T-helper 2 cell (primary cell): ENCODE results near the gene C1S.

ENCODE experiments used
- DNase-seq, 5 experiments: peaks; one replicate each; pipeline versions ENCODE4 v3.0.0 to v3.0.0-alpha.2; 2012 to 2022

Gene C1S

DNA sequence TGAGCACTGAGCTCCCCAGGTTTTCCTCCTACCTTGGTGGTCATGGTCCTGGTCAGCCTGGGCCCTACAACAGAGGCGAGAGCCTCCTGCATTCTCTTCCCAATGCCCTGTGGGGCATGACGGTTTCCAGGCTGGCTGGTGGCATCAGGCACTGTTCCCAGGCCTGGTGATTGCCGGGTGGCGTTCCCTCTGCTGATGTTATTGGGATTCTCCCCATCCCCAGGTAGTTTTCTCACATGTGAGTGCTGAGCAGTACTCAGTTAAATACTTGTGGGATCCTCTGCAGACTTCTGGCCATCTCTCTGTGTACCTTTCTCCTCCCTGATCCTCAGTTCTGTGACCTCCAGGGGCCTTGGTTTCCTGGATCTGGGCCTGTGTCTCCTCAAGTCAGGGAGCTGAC, 16.0 kb downstream of the C1S start:
- no peak for DNase-seq

DNA sequence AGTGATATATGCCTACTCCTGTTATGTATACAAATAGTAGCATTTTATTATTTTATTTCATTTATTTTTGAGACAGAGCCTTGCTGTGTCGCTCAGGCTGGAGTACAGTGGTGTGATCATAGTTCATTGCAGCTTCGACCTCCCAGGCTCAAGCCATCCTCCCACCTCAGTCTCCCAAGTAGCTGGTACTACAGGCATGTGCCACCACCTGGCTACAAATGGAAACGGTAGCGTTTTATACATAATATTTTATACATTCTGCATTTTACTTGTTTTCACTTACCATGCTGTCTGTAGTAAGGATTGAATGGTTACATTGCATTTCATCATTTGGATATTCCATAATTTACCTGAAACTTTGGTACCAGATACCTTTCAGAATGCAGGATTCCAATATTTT, 17.6 kb downstream of the C1S start:
- no peak for DNase-seq

DNA sequence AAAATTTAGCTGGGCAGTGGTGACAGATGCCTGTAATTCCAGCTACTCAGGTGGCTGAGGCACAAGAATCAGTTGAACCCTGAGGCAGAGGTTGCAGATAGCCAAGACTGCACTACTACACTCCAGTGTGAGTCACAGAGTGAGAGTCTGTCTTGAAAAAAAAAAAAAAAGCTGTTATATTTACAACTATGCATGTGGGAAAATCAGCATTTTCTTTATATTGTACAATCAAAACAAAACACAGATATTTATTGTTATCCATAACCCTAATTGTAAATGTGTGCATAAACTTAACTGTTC, 19.3 kb downstream of the C1S start:
- DNase-seq = no peak

DNA sequence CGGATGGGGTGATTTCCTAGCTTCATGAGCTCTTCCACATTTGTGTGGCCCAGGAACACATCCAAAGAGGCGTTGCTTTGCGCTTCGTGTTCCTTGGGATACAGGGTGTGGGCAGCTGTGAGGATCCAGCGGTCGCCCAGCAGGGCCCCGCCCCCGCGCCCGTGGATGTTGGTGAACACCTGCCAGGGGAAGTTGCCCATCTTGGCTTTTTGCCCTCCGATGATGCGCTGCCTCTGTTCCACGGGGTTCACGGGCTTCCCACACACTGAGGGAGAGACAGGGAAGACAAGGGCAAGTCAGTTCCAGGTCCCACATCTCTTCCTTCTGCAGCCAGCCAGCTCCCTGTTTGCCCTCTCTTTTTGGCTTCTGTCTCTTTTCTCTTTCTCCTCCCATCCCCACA, 20.5 kb downstream of the C1S start:
- DNase-seq = no peak

DNA sequence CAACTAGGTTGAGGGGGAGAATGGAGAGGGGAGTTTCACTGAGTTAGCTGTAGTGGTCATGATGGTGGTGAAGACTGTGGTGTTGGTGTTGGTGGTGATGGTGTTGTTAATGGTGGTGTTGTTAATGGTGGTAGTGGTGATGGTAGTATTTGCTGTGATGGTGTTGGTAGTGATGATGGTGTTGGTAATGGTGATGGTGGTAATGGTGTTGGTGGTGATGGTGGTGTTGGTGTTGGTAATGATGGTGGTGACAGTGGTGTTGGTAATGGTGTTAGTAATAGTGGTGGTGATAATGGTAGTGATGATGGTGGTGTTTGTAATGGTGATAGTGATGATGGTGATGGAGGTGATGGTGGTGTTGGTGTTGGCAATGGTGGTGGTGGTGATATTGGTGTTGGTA, 22.6 kb downstream of the C1S start:
- DNase-seq = no peak

DNA sequence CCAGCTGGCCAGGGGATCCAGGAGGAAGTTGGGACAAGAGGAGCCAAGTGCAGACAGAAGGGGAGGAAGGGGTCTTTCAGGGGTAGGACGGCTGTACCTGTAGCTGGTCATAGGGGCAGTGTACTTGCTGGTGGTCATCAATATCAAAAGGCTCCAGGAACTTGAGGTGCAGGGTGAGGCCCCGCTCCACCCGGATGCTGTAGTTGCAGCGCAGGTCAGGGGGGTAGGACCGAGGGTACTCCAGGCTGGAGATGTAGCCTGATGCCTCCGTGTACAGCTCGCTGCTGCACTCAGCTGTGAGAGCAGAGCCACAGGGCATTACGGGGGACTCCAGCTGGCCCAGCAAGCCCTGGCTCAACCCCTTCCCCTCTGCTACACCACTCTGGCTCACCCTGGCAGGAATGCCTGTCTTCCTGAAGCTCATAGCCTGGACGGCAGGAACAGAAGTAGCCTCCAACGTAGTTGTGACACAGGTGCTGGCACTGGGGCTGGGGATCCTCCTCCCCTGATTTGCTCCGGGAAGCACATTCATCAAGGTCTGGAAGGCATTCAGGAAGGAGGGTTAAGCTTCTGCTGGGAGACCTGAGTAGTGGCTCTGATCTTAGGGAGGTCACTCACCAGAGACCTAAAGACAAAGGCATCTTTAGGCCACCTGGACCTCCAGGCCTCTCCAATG, 28.8 kb downstream of the C1S start:
- no peak for DNase-seq

DNA sequence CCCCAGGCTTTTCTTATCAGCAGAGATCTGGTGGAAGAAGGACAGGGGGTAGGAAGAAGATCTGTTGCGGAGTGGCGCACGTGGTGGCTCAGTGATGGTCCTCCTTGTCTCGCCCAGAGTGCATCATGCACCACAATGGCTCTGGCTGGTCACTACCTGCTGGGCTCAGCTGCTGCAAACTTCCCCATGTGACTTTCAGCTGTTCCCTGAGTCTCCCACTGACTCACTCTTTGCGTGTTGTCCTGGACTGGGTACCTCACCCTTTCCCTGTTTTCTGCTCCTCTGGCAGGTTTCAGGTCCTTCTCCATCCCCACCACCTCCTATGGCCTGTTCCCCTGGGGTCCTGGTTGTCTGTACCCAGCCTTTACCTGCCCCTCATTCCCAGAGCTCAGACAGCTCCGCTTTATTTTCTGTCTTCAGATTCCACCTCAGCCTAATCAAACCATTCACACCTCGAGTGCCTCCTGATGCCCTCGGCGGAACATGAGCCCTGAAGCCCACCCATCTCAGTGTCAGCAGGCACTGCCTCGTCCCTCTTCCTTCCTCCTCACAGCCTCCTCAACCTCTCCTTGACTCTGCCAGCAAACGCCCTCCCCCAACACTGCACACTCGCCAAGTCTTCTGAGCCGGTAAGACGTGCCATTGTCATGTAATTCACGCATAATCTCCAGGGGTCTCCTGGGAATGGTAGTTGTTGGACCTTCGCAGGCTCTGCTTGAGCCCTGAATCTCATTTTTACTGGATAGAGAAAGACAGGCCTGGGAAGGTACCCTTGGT, 29.9 kb downstream of the C1S start:
- DNase-seq = no peak

DNA sequence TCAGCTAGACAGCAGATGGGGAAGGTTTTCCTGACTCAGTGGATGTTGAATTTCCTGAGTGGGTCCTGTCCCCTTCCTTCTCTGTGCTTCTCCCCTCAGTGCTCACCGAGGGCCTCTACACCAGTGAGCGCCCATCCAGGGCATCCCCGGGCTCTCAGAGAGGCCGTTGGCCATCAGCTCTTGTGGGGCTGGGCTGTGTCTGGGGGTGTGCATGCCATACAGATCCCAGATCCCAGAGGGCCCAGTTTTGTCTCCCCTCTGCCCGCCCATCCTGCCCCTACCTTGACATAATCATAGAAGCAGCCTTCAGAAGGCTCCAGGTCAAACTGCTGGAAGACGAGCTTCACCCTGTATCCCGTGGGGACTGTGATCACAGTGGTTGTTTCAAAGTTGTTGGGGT, 30.7 kb downstream of the C1S start:
- no peak for DNase-seq

DNA sequence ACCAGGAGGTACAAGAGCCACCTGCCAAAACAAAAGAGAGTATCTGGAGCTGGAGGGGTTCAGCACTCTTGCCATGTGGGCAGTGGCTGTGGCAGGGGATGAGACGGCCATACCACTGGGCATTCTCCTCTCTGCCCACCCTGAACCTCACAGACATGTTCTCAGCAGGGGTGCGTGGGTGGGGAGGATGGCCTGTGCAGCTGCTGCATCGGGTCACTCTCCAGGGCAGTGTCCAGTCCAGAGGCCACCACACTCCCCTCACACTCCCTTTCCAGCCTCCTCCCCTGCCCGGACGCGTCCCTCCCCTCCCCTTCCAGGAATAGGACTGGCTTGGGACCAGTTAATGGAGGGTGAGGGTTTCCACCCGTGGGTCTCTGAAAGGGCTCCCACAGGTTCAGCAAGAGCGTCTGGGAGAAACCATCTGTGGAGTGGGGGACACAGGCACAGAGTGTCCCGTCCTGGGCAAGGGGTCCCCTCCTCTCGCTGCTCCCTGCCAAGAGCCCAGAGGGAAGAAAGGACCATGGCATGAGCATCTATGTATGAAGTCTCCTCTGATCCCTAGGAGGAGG, 31.2 kb downstream of the C1S start:
- DNase-seq = no peak

DNA sequence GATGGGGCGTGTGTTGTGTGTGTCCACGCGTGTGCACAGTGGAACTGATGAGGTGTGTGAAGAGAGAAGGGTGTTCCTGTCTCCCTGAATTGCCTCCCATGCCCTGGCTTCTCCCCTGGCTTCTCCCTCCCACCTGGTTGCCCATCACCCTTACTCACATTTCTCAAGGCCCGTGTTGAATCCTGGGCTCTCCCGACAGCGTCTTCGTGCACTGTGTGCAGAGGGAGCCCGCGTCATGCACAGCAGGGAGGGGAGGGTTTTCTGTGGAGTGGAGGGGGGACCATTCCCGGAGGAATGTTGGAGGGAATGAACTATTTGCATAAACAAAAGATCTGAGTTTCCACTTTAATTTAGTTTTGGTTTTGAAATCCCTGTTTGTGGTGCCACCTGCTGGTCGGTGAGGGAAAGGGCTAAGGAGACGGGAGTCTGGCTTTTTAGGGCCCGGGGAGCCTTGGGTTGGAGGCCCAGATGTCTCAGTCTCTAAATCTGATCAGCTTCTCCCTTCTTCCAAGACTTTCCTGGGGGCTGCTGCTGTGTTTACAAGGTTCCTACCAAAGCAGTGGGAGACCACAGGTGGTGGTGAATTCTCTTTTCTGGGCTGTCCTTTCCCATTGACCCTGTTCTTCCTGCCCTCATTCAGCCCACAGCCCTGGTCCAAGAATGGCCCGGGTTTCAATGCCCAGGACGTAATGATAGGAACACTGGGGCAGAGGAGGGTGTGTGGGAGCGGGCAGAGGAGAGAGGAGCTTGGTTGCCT, 31.9 kb downstream of the C1S start, which contains the start of gene C1R:
Gene C1R, minus strand, starts transcription at position 217 of the 757 bp plus-strand sequence. Its CDS starts 57 bp downstream, at position 160.
- peak; percentile 27 to 67 (median 55) for DNase-seq

DNA sequence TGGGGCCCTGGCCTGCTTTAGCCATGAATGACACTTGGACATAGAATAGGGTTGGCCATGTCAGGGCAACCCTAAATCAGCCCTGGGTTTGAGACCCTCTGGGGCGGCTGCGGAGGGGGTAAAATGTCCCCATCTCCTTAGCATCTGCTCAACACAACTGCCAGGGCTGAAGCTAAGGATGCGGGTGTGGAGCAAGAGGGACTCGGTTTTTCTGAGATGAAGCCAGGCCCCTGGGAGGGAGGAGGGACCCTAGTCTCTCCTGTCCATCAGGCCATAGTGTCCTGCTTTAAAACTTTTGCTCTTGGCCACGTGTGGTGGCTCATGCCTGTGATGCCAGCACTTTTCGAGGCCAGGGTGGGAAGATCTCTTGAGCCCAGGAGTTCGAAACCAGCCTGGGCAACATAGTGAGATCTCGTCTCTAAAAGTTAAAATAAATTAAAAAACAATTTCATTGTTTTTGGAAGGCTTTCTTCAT, 32.5 kb downstream of the C1S start:
- no peak for DNase-seq

DNA sequence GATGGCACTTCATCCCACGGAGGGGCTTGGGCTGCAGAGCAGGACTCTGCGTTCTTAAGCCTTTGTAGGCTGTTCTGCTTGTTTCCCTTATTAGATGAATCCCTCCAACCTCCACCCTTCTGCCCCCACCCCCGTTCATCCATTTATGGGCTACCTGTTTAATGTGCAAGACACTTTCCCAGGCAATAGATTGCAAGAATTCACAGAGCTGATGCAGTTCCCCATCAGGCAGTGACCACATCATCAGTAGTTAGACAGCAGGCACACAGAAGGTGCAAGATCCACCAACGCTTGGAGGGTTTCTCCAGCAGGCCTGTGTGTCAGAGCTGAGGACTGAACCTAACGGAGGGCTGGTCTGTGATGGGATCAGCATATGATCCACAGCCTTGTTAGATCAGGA, 33.0 kb downstream of the C1S start:
- DNase-seq = no peak

DNA sequence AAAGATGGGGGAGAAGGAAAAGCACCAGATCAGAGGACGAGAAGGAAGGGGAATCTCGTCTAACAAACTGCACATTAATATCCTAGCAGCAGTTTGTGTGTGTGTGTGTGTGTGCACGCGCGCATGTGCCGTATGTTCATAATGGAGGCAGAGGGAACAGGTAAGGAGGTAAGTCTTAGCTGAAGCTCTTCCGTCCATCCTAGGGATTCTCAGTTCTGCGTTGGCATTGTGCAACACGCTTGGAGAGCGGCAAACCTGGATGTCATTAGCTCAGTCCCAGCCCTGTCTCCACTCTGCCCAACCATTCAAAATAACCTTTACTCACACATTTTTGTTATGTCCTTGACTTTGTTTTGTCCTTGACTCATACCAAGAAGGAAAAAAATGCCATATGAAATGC, 33.4 kb downstream of the C1S start:
- DNase-seq = no peak

DNA sequence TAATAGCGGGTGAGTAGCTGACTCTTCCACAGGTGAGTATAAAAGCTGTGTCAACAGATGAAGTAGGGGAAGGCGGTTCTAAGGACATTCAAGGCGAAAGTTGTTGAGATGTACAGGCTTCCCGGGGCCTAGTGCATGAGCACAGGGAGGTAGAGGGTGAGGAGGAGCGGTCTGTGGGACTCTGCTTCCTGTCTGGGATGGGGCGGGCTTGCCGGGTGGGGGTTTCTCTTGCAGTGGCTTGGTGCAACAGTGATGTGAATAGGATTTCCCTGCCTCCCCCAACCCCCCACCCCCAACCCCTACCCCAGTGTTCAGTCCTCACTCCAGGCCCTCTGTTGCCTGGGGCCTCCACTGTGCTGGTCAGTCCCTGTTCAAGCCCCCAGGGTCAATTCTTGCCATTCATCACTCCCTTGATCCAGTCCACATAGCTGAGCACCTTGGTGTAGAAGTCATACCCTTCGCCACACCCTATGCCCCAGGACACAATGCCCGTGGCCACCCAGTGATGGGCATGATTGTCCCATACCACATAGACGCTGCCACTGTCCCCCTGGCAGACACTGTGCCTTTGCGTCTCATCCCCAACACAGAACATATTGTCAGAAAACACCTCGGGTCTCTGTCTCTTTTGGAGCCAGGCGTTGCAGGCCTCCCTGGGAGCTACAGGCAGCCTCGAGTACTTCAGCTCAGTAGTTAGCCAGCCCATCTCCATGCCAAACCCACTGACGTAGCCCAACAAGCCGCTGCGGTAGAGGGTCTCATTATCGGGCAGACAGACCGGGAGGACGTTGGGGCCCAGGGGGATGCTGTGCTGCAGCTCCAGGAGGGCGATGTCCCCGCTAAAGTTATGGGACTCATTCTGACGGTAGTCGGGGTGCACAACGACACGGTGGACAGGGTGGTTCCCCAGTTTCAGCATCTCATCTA, 35.8 kb downstream of the C1S start:
- no peak for DNase-seq

DNA sequence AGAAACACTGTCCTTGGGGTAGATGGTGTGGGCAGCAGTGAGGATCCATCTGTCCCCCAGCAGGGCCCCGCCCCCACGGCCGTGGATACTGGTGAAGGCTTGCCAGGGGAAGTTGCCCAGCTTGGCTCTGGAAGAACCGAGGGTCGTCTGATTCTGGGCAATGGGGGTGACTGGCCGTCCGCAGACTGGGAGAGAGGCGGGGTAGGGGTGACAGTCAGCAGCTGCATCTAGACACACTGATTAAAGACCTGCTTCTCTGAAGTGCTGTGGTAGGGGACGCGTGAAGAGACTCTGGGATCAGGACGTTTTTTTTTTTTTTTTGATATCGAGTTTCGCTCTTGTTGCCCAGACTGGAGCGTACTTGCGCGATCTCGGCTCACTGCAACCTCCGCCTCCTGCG, 36.5 kb downstream of the C1S start:
- DNase-seq = no peak

DNA sequence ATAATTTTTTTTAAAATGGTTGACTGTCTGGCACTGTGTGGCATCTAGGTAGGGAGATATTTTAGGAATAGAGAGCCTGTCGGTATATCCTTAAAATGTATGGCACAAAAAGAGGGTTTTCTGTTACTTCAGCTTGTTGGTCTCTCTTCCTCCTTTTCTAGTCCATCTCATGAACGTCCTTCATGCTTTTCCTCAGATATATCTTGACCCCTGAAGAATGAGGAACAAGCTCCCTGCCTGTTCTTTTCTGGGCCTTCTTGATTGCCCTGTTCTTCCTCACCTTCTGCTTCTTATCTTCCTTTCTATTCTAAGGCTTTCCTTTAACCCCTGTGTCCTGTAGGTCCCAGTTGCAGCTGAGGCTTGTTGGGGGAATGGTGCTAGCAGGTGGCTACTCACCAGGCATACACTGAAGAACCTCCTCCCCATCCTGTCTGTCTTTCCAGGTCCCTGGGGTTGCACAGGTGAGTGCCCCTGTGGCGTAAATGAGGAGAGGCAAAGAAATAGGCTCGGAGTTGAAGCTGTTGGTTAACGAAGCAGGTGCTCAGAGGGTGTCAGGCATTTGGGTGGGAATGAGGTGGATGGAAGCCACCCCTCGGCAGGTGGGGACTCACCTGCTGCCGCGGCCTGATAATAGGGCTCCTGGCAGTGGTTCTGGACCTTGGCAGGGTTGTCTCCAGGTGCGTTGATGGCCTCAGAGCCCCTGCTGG, 38.9 kb downstream of the C1S start:
- no peak for DNase-seq

DNA sequence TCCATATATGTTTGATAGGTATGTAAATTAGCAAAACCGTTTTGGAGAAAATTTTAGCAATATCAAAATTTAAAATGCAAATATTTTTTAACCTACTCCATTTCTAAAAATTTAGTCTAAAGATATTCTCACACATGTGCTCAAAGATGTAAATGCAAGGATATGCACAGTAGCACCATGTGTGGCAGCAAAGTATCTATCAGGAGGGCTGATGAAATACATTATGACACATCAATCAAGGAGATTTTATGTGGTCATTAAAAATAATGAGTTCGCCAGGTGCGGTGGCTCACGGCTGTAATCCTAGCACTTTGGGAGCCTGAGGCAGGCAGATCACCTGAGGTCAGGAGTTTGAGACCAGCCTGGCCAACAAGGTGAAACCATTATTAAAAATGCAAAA, 39.7 kb downstream of the C1S start:
- DNase-seq = no peak

DNA sequence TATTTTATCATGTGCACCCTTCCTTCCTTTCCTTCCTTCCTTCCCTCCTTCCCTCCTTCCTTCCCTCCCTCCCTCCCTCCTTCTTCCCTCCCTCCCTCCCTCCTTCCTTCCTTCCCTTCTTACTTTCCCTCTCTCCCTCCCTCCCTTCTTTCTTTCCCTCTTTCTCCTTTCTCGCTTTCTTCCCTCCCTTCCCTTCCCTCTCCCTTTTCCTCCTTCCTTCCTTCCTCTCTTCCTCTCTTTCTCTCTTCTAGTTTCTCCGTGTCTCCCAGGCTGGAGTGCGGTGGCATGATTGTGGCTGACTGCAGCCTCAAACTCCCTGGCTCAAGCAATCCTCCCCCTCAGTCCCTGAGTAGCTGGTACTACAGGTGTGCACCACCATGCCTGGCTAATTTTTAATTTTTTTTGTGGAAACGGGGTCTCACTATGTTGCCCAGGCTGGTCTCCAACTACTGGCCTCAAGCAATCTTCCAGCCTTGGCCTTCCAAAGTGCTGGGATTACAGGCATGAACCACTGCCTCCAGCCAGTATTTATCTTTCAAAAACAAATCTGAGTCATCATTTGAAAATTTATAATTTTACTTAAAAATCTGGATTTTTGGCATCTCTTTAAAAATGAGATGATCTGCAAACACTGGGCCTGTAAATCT, 40.7 kb downstream of the C1S start:
- no peak for DNase-seq

DNA sequence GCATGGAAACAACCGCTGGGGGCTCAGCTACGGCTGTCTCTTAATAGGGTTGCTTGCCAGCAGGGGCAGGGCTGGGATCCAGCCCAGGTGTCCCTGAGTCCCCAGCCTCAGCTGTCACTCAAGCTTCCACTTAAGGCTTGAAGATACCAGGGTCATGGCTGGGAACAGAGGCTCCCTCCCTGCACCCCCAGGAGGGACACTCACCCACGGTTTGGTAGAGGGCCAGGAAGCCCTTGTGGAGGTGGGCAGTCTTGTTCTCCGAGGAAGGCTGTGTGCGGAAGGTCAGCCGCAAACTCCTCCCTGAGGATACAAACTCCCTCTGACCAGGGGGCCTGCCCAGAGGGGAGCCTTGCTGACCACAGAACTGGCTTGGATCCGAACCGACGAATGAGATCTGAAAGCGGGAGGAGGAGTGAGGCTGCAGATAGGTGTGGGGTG, 41.2 kb downstream of the C1S start:
- no peak for DNase-seq

DNA sequence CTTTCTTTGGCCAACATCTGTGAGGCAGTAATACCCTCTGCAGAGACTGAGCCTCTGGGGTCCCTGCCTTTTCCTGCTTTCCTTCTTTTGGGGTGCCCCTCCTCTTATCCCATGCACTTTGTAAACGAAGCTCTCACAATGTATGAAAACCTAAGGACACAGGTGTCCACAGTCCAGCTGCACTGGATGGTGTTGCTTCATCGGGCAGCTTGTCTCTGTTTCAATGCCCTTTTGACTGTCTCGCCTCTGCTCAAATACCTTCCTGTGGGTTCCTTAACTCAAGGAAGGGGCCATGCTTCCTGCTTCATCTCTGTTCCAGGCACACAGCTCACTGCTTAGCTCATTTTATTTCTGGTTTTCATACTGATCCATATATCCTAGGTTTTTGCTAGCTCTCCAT, 42.1 kb downstream of the C1S start:
- DNase-seq = no peak
